ENCODE data around the gene ZFYVE27. TPM values are rescaled to one million over a fixed set of nuclear protein-coding genes. Genes with fewer than 3 reads are reported as not detected.

ZFYVE27 gene
- total and polyA plus RNA-seq, 10 of the 15 experiments (the other 5 are each of a cell fraction or from before 2014, with no cell fraction given): 1.1 to 28.9 (median 21.4) TPM

- no peaks in the 10 kb centered on the region for H3K79me2 ChIP-seq (ENCODE audit: control insufficient read depth, insufficient read depth, low read length)
- TF ChIP-seq NR2C2 (IDR thresholded peaks at IDR 0.05; ENCODE audit: borderline replicate concordance, control insufficient read depth, insufficient read length, low read depth) (no peak), MEF2A (IDR thresholded peaks at IDR 0.05; ENCODE audit: insufficient read depth, low read depth, low read length) (no peak), ELK1 (IDR thresholded peaks at IDR 0.05; ENCODE audit: low read depth, low read length) (no peak)
- RAD21 ChIA-PET (ENCODE audit: unreplicated experiment): no interaction called here
- DNase-seq (ENCODE audit: low read depth, low spot score) (no peak), ATAC-seq (no peak), FAIRE-seq (no peak)
- H3K27me3 ChIP-seq (replicated peaks in 1 of 2; ENCODE audit: control insufficient read depth in 2 of 2, insufficient read depth in 2 of 2, low read length in 1 of 2): no peaks in the 10 kb centered on the region
- SMC1A ChIA-PET (ENCODE audit: uncharacterized antibody, unreplicated experiment): no interaction called here
- H3K4me2 ChIP-seq (ENCODE audit: control insufficient read depth, insufficient read depth): no peak overlapping the region
- H3K9ac ChIP-seq (ENCODE audit: control insufficient read depth, insufficient read depth, low read length): no peak overlapping the region
- in situ Hi-C loops (cut with MboI) (no loop called here), intact Hi-C loops (cut with micrococcal nuclease; ENCODE audit: unreplicated experiment) (no loop called here)
- H2AFZ ChIP-seq (ENCODE audit: control insufficient read depth, low read depth, low read length): no peak overlapping the region
- POLR2A ChIA-PET: no interaction called here
- peaks cover 4 to 16% of the 10 kb centered on the region in 2 experiments for H3K36me3 ChIP-seq (ENCODE audit: control insufficient read depth in 2 of 2, insufficient read depth in 2 of 2, low read length in 1 of 2)
- no peak overlapping the region for H3K4me3 ChIP-seq
- no peaks in the 10 kb centered on the region for H4K20me1 ChIP-seq (ENCODE audit: control insufficient read depth, insufficient read depth)
- BruUV-seq (replicated peaks): no TSS peak
- no peak overlapping the region for H3K27ac ChIP-seq (ENCODE audit: control insufficient read depth, insufficient read depth)
- peaks cover 9% of the 10 kb centered on the region for H3K4me1 ChIP-seq (ENCODE audit: control insufficient read depth, insufficient read depth, low read length)
- no peaks in the 10 kb centered on the region for H3K9me3 ChIP-seq (replicated peaks; ENCODE audit: control insufficient read depth, insufficient read depth, low read length)
- WGBS (ENCODE audit: insufficient coverage, insufficient replicate concordance, low lambda C conversion rate, missing lambda C conversion rate): 93% methylated on average over 4 of the region's 5 CpGs
- CTCF ChIA-PET: interaction anchor here (0.8 to 2.3 kb wide), 3 partner anchors 28 to 229 kb away, joined by 3 to 7 read pairs (median 3); no protein-coding TSS in a partner anchor
Observed at GRCh38 chr10:97762816-97763215, 25.9 kb downstream of the ZFYVE27 start.

GRCh38 chr10:97763411-97763810 lies 26.5 kb downstream of the ZFYVE27 start:
- Histone ChIP-seq H3K4me3 (no peak overlapping the region), H3K4me2 (ENCODE audit: control insufficient read depth, insufficient read depth) (no peak overlapping the region), H3K79me2 (ENCODE audit: control insufficient read depth, insufficient read depth, low read length) (no peaks in the 10 kb centered on the region), H3K36me3 (ENCODE audit: control insufficient read depth in 2 of 2, insufficient read depth in 2 of 2, low read length in 1 of 2) (peaks cover 4 to 16% of the 10 kb centered on the region in 2 experiments), H2AFZ (ENCODE audit: control insufficient read depth, low read depth, low read length) (no peak overlapping the region), H3K9ac (ENCODE audit: control insufficient read depth, insufficient read depth, low read length) (no peak overlapping the region), H3K9me3 (replicated peaks; ENCODE audit: control insufficient read depth, insufficient read depth, low read length) (no peaks in the 10 kb centered on the region), H3K27ac (ENCODE audit: control insufficient read depth, insufficient read depth) (no peak overlapping the region), H3K4me1 (ENCODE audit: control insufficient read depth, insufficient read depth, low read length) (peaks cover 9% of the 10 kb centered on the region), H3K27me3 (replicated peaks in 1 of 2; ENCODE audit: control insufficient read depth in 2 of 2, insufficient read depth in 2 of 2, low read length in 1 of 2) (no peaks in the 10 kb centered on the region), H4K20me1 (ENCODE audit: control insufficient read depth, insufficient read depth) (no peaks in the 10 kb centered on the region)
- ChIA-PET CTCF (interaction anchor here (0.6 to 2.3 kb wide), 3 partner anchors 62 to 107 kb away, joined by 3 to 7 read pairs (median 3); no protein-coding TSS in a partner anchor), POLR2A (no interaction called here), SMC1A (ENCODE audit: uncharacterized antibody, unreplicated experiment) (no interaction called here), RAD21 (ENCODE audit: unreplicated experiment) (no interaction called here)
- FAIRE-seq (no peak), ATAC-seq (no peak), DNase-seq (ENCODE audit: low read depth, low spot score) (no peak)
- 50% methylated on average over 2 of the region's 2 CpGs for WGBS (ENCODE audit: insufficient coverage, insufficient replicate concordance, low lambda C conversion rate, missing lambda C conversion rate)
- BruUV-seq (replicated peaks): no TSS peak
- in situ Hi-C loops (cut with MboI): no loop called here
- intact Hi-C loops (cut with micrococcal nuclease; ENCODE audit: unreplicated experiment): no loop called here
- TF ChIP-seq RELA (IDR thresholded peaks at IDR 0.05; ENCODE audit: borderline replicate concordance, partially characterized antibody): no peak
- no peak for TF ChIP-seq ZNF24 (IDR thresholded peaks at IDR 0.05)
- TF ChIP-seq ZBED1 (IDR thresholded peaks at IDR 0.05; ENCODE audit: borderline replicate concordance): no peak
- TF ChIP-seq NKRF (conservative IDR thresholded peaks at IDR 0.05): no peak
- TF ChIP-seq RUNX3 (IDR thresholded peaks at IDR 0.05; ENCODE audit: low read length): no peak
- no peak for TF ChIP-seq RB1 (IDR thresholded peaks at IDR 0.05; ENCODE audit: borderline replicate concordance)
- TF ChIP-seq SREBF2 (IDR thresholded peaks at IDR 0.05; ENCODE audit: low read length): no peak
- TF ChIP-seq SPI1 (IDR thresholded peaks at IDR 0.05; ENCODE audit: borderline replicate concordance, insufficient read depth, low read depth, low read length): no peak
- TF ChIP-seq CEBPZ (IDR thresholded peaks at IDR 0.05; ENCODE audit: low read depth, low read length): no peak
